Esophagus muscularis mucosa (tissue), 4 donors: ENCODE measurements around the gene LDHD.

Experiments
- CTCF ChIP-seq, 3 experiments: fragments of 200-600 bp in 2 of 3; fragments of 450-650 bp in 1 of 3; sonication (generic) in 2 of 3; IDR thresholded peaks; one replicate each; pipeline ENCODE4 v1.5.1; 2017 to 2019; ENCODE audit warnings: antibody characterized with exemption in 3 of 3, mild to moderate bottlenecking in 2 of 3, moderate library complexity in 1 of 3
- EP300 ChIP-seq: sonication (generic); formaldehyde crosslinking; IDR thresholded peaks from one replicate; pipeline ENCODE4 v1.6.1; 2017; ENCODE audit warnings: antibody characterized with exemption
- POLR2A ChIP-seq: fragments of 450-650 bp; IDR thresholded peaks from one replicate; pipeline ENCODE4 v1.6.1; 2017; ENCODE audit warnings: antibody characterized with exemption, moderate library complexity, mild to moderate bottlenecking, low read depth
- POLR2AphosphoS5 ChIP-seq, 2 donors: sonication (generic); formaldehyde crosslinking; IDR thresholded peaks; one replicate each; pipeline ENCODE4 v1.6.1; 2017; ENCODE audit warnings: antibody characterized with exemption in 2 of 2

DNA sequence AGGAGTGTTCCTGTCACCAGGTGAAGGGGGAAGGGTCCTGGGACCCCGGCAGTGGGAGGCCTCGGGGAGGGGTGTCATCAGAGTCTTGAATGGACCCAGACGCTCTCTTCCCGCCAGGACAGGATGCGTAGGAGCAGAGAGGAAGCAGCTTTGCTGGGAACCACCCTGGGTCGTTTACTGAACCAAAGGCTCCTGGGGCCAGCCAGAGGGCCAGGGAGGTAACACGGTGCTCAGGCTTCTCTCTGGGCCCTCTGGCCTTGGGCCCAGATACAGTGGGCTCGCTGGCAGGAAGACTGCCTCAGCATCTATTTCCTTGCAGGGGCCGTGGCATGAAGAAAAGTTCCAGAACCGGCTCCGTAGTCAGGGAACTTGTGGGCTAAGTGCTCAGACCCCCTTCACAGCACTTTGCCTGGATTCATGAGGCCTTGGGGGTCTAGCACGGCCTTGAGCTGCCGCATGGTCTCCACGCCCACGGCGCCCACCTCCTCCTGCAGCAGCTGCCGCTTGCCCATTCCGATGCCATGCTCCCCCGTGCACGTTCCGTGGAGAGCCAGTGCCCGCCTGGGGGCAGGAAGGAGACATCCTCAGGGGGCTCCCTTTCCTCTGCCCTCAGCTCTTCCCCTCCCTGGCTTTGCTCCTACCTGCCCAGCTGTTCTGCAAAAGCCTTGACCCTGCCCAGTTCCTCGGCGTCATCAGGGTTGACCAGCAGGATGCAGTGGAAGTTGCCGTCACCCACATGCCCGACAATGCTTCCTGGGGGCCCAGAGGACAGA, 4.4 kb downstream of the LDHD start:
- TF ChIP-seq POLR2AphosphoS5 (IDR thresholded peaks at IDR 0.05) (no peak), CTCF (IDR thresholded peaks at IDR 0.05) (no peak), POLR2A (no peak), EP300 (no peak)
